GM19452 (cell line): ENCODE data around the gene SLC35F6.
"Not testable (repeated sequence)": the region's sequence is repeated elsewhere in the genome, so short reads cannot be mapped to it uniquely, and the experiment has no call there.

Source experiments
- ATAC-seq: cut with Tn5 transposase; IDR thresholded peaks from one replicate; pipeline ENCODE4 v1.9.1; 2021; ENCODE audit not compliant: unreplicated experiment

SLC35F6 gene

GRCh38 chr2:26780203-26780760 lies 16.2 kb downstream of the SLC35F6 start:
- no peak for ATAC-seq

- ATAC-seq = no peak
Observed at GRCh38 chr2:26782876-26783704, 19.0 kb downstream of the SLC35F6 start.

GRCh38 chr2:26784570-26785234 lies 20.6 kb downstream of the SLC35F6 start:
- ATAC-seq = no peak

- ATAC-seq = peak; percentile 98
Observed at GRCh38 chr2:26785431-26786206, 21.5 kb downstream of the SLC35F6 start, which contains the start of gene CENPA. TSS of gene CENPA (plus strand) at chr2:26786056. CDS start at chr2:26786197, 141 bp downstream.

- ATAC-seq = peak; percentile 15
Observed at GRCh38 chr2:26786207-26787028, 22.3 kb downstream of the SLC35F6 start.

- no peak for ATAC-seq
Observed at GRCh38 chr2:26792720-26793119, 28.6 kb downstream of the SLC35F6 start.

- ATAC-seq = no peak
Observed at GRCh38 chr2:26793518-26793917, 29.4 kb downstream of the SLC35F6 start.

- not testable (repeated sequence) for ATAC-seq
Observed at GRCh38 chr2:26795135-26795534, 31.1 kb downstream of the SLC35F6 start.

- ATAC-seq = no peak
Observed at GRCh38 chr2:26801328-26801727, 37.2 kb downstream of the SLC35F6 start.

GRCh38 chr2:26801796-26802195 lies 37.7 kb downstream of the SLC35F6 start:
- no peak for ATAC-seq

- ATAC-seq = no peak
Observed at GRCh38 chr2:26805241-26805676, 41.2 kb downstream of the SLC35F6 start.

- no peak for ATAC-seq
Observed at GRCh38 chr2:26807788-26808460, 43.8 kb downstream of the SLC35F6 start.

- no peak for ATAC-seq
Observed at GRCh38 chr2:26809211-26809610, 45.1 kb downstream of the SLC35F6 start.

GRCh38 chr2:26809876-26810577 lies 45.9 kb downstream of the SLC35F6 start:
- ATAC-seq = no peak

- no peak for ATAC-seq
Observed at GRCh38 chr2:26811261-26811660, 47.2 kb downstream of the SLC35F6 start.

- no peak for ATAC-seq
Observed at GRCh38 chr2:26811791-26812694, 48.0 kb downstream of the SLC35F6 start.

GRCh38 chr2:26812731-26813130 lies 48.6 kb downstream of the SLC35F6 start:
- ATAC-seq = no peak
